IMR-90 (cell line): ENCODE results near the gene PLCG1. TPM values are rescaled to one million over a fixed set of nuclear protein-coding genes. Genes with fewer than 3 reads are reported as not detected.
A peak's percentile ranks its signal among the peaks of the same experiment; 100 is the strongest.

ENCODE experiments used
- ATAC-seq: fragments of 200-7000 bp; cut with Tn5 transposase; 2 replicates; pipeline ENCODE4 v1.9.1; 2020; ENCODE audit warnings: low read depth, mild to moderate bottlenecking, moderate library complexity
- BruUV-seq: library from RNA; stranded (reverse); fragments of 400-500 nt; replicated peaks from 2 replicates; lab custom pipeline; 2021; lab: Mats Ljungman, UMichigan
- CTCF ChIA-PET: fragments of 300-600 bp; formaldehyde crosslinking; extraction: SDS; loops from one replicate; lab custom pipeline; 2021; ENCODE audit warnings: antibody characterized with exemption; lab: Yijun Ruan, JAX
- POLR2A ChIA-PET: fragments of 300-600 bp; sonication (Branson Sonifier 250); formaldehyde crosslinking; loops from one replicate; lab custom pipeline; 2022; ENCODE audit warnings: antibody characterized with exemption; ENCODE audit not compliant: unreplicated experiment; lab: Charles Lee
- DNase-seq: peaks from one replicate; pipeline ENCODE4 v3.0.0; 2013
- H2AFZ ChIP-seq: replicated peaks from 2 replicates; pipeline ENCODE3; 2013; ENCODE audit warnings: low read length, mild to moderate bottlenecking; ENCODE audit not compliant: poor library complexity
- H2AK5ac ChIP-seq: 2 replicates; pipeline ENCODE4 v1.6.1; 2013; ENCODE audit warnings: low read depth, low read length, inconsistent platforms
- H2AK9ac ChIP-seq: replicated peaks from 2 replicates; pipeline ENCODE3; 2013; ENCODE audit warnings: mild to moderate bottlenecking, low read depth, low read length, moderate library complexity; ENCODE audit not compliant: poor library complexity
- H2BK120ac ChIP-seq: 2 replicates; pipeline ENCODE4 v1.6.1; 2013; ENCODE audit warnings: low read depth, low read length, inconsistent platforms
- H2BK15ac ChIP-seq: 3 replicates; pipeline ENCODE4 v1.6.1; 2013; ENCODE audit warnings: low read depth, low read length, inconsistent platforms
- H2BK20ac ChIP-seq: 2 replicates; pipeline ENCODE4 v1.6.1; 2013; ENCODE audit warnings: low read depth, mild to moderate bottlenecking, inconsistent platforms, low read length, moderate library complexity
- H2BK5ac ChIP-seq: 2 replicates; pipeline ENCODE4 v1.6.1; 2013; ENCODE audit warnings: mild to moderate bottlenecking, low read depth, low read length, inconsistent platforms; ENCODE audit not compliant: poor library complexity, severe bottlenecking
- H3K14ac ChIP-seq: replicated peaks from 2 replicates; pipeline ENCODE4 v1.6.1; 2013; ENCODE audit warnings: low read depth, low read length, inconsistent platforms
- H3K18ac ChIP-seq: 2 replicates; pipeline ENCODE4 v1.6.1; 2013; ENCODE audit warnings: low read depth, low read length, control low read depth
- H3K23ac ChIP-seq: 2 replicates; pipeline ENCODE4 v1.6.1; 2013; ENCODE audit warnings: low read depth, low read length, inconsistent platforms
- H3K27ac ChIP-seq: 2 replicates; pipeline ENCODE4 v1.5.1; 2013; ENCODE audit warnings: mild to moderate bottlenecking, control low read depth, low read length; ENCODE audit not compliant: insufficient read depth
- H3K27me3 ChIP-seq: 2 replicates; pipeline ENCODE4 v1.6.1; 2013; ENCODE audit warnings: low read length; ENCODE audit not compliant: control insufficient read depth, insufficient read depth
- H3K36me3 ChIP-seq: 2 replicates; pipeline ENCODE4 v1.6.1; 2013; ENCODE audit warnings: low read length, mixed read lengths; ENCODE audit not compliant: control insufficient read depth, insufficient read depth
- H3K4ac ChIP-seq: 2 replicates; pipeline ENCODE4 v1.6.1; 2013; ENCODE audit warnings: low read depth, low read length, inconsistent platforms
- H3K4me1 ChIP-seq: 2 replicates; pipeline ENCODE4 v1.6.1; 2013; ENCODE audit warnings: low read length, mixed read lengths; ENCODE audit not compliant: control insufficient read depth, insufficient read depth
- H3K4me2 ChIP-seq: 2 replicates; pipeline ENCODE4 v1.6.1; 2013; ENCODE audit warnings: low read depth, mild to moderate bottlenecking, control low read depth, low read length, moderate library complexity
- H3K4me3 ChIP-seq: 2 replicates; pipeline ENCODE4 v1.5.1; 2013; ENCODE audit warnings: low read depth, mild to moderate bottlenecking, control low read depth, low read length, moderate library complexity; ENCODE audit not compliant: insufficient read depth
- H3K56ac ChIP-seq: 2 replicates; pipeline ENCODE4 v1.6.1; 2013; ENCODE audit warnings: low read length, inconsistent platforms; ENCODE audit not compliant: insufficient read depth; ENCODE audit errors: extremely low read depth
- H3K79me1 ChIP-seq, 2 experiments: 2 replicates each; pipeline ENCODE4 v1.6.1; 2013; ENCODE audit warnings: low read length in 2 of 2, inconsistent platforms in 1 of 2, low read depth in 1 of 2
- H3K9ac ChIP-seq: 2 replicates; pipeline ENCODE4 v1.6.1; 2013; ENCODE audit warnings: low read depth, low read length, control low read depth
- H3K9me1 ChIP-seq: 2 replicates; pipeline ENCODE4 v1.6.1; 2013; ENCODE audit warnings: low read length, inconsistent platforms; ENCODE audit not compliant: insufficient read depth
- H3K9me3 ChIP-seq: 2 replicates; pipeline ENCODE4 v1.6.1; 2013; ENCODE audit warnings: low read length; ENCODE audit not compliant: control insufficient read depth, insufficient read depth
- H4K20me1 ChIP-seq: 2 replicates; pipeline ENCODE4 v1.6.1; 2013; ENCODE audit warnings: low read length, inconsistent platforms; ENCODE audit not compliant: insufficient read depth
- H4K5ac ChIP-seq: 2 replicates; pipeline ENCODE4 v1.6.1; 2013; ENCODE audit warnings: mild to moderate bottlenecking, low read depth, low read length, control low read depth
- H4K8ac ChIP-seq, 2 experiments: 2 replicates each; pipeline ENCODE4 v1.6.1; 2013; ENCODE audit warnings: low read depth in 2 of 2, low read length in 2 of 2, control low read depth in 1 of 2, inconsistent platforms in 1 of 2
- H4K91ac ChIP-seq: 2 replicates; pipeline ENCODE4 v1.6.1; 2013; ENCODE audit warnings: low read depth, low read length, inconsistent platforms; ENCODE audit not compliant: insufficient read depth
- BHLHE40 ChIP-seq: fragments of 150-350 bp; IDR thresholded peaks from 2 replicates; pipeline ENCODE4 v1.6.1; 2016; ENCODE audit warnings: mild to moderate bottlenecking, low read depth, low read length
- CEBPB ChIP-seq: IDR thresholded peaks from 2 replicates; pipeline ENCODE4 v1.6.1; 2012; ENCODE audit warnings: low read depth, low read length, improper control_type of control experiment
- CHD1 ChIP-seq: IDR thresholded peaks from 2 replicates; pipeline ENCODE4 v1.6.1; 2012; ENCODE audit warnings: low read depth, low read length, improper control_type of control experiment
- CTCF ChIP-seq: conservative IDR thresholded peaks from 2 replicates; pipeline ENCODE4 v1.5.1; 2012; ENCODE audit warnings: mild to moderate bottlenecking, low read depth, low read length, improper control_type of control experiment
- FOS ChIP-seq: fragments of 150-350 bp; IDR thresholded peaks from 2 replicates; pipeline ENCODE4 v1.6.1; 2016; ENCODE audit warnings: low read depth, low read length
- MAFK ChIP-seq: IDR thresholded peaks from 2 replicates; pipeline ENCODE4 v1.6.1; 2012; ENCODE audit warnings: low read depth, low read length, improper control_type of control experiment
- RAD21 ChIP-seq: IDR thresholded peaks from 2 replicates; pipeline ENCODE4 v1.6.1; 2012; ENCODE audit warnings: low read length, improper control_type of control experiment
- SMC3 ChIP-seq: fragments of 150-350 bp; IDR thresholded peaks from 2 replicates; pipeline ENCODE4 v1.6.1; 2016; ENCODE audit warnings: low read depth, mild to moderate bottlenecking, antibody characterized with exemption, low read length, moderate library complexity
- USF2 ChIP-seq: fragments of 150-350 bp; IDR thresholded peaks from 2 replicates; pipeline ENCODE4 v1.6.1; 2017; ENCODE audit warnings: mild to moderate bottlenecking, antibody characterized with exemption, low read length, low read depth
- WGBS, 2 experiments: methylation state at CpG; one replicate each; pipeline versions ENCODE4 v1.1.5 to v1.1.7; 2013; ENCODE audit warnings: missing lambda C conversion rate in 2 of 2; ENCODE audit not compliant: insufficient read length in 1 of 2; ENCODE audit errors: extremely low coverage in 2 of 2; 5-methylcytosine and 5-hydroxymethylcytosine counted together
- dilution Hi-C: fragments of 300-500 bp; cut with HindIII; formaldehyde crosslinking; loops from one replicate; pipeline ENCODE4 v1.14.3; 2018; ENCODE audit warnings: low sequenced_read_pairs; ENCODE audit not compliant: unreplicated experiment
- in situ Hi-C: fragments of 300-500 bp; cut with MboI; formaldehyde crosslinking; loops from 3 replicates; pipeline ENCODE4 v1.14.3; 2019; ENCODE audit warnings: low sequenced_read_pairs, inconsistent platforms, mixed read lengths
- intact Hi-C: fragments of 100-400 bp; cut with micrococcal nuclease; formaldehyde crosslinking; loops from 2 replicates; pipeline ENCODE4 v1.10.0; 2022
- polyA plus RNA-seq, 3 experiments: library from polyadenylated mRNA; depleted of rRNA; stranded (reverse); fragments of >200 nt; gene quantifications; 2 replicates each; pipeline ENCODE4 v1.2.3, GENCODE V29; 2012; ENCODE audit warnings: low replicate concordance in 1 of 3
- total RNA-seq: library from RNA; depleted of rRNA; stranded (reverse); fragments of >200 nt; gene quantifications from 2 replicates; pipeline ENCODE4 v1.2.3, GENCODE V29; 2012

The PLCG1 gene
- total and polyA plus RNA-seq, 2 of the 4 experiments (the other 2 are of a cell fraction), result 59.1 to 69.1 TPM

GRCh38 chr20:41145317-41145716 is 8.0 kb downstream of the PLCG1 start:
- TF ChIP-seq USF2, result no peak
- TF ChIP-seq MAFK, result no peak
- no peak for TF ChIP-seq FOS
- TF ChIP-seq CTCF, result no peak
- no peak for TF ChIP-seq SMC3
- no peak for TF ChIP-seq BHLHE40
- TF ChIP-seq RAD21, result no peak
- TF ChIP-seq CHD1, result no peak
- no peak for TF ChIP-seq CEBPB
- Histone ChIP-seq H3K23ac (peak overlapping the region; percentile 14; the same call in 1 of the 2 replicates), H2AFZ (no peak overlapping the region), H3K9me1 (peaks cover 62% of the 10 kb centered on the region), H4K91ac (no peak overlapping the region), H2BK15ac (no peak overlapping the region), H3K36me3 (peaks cover 6% of the 10 kb centered on the region; the same call in 1 of the 2 replicates), H3K9me3 (no peaks in the 10 kb centered on the region), H3K4me3 (no peak overlapping the region), H4K5ac (no peak overlapping the region), H3K79me1 (peaks cover 34 to 99% of the 10 kb centered on the region in 2 experiments), H3K27ac (no peak overlapping the region), H2AK5ac (no peak overlapping the region), H3K4me2 (no peak overlapping the region), H3K4ac (no peak overlapping the region), H3K14ac (no peak overlapping the region), H3K56ac (no peak overlapping the region), H2BK20ac (no peak overlapping the region), H3K27me3 (no peaks in the 10 kb centered on the region), H3K18ac (no peak overlapping the region), H2BK5ac (no peak overlapping the region), H2BK120ac (no peak overlapping the region), H2AK9ac (no peak overlapping the region), H3K4me1 (peaks cover 17% of the 10 kb centered on the region), H3K9ac (no peak overlapping the region), H4K8ac (no peak overlapping the region), H4K20me1 (peaks cover 100% of the 10 kb centered on the region)
- BruUV-seq, result no TSS peak
- CTCF ChIA-PET, result no interaction called here
- intact Hi-C loops, result no loop called here
- POLR2A ChIA-PET, result no interaction called here
- DNase-seq, result no peak
- no peak for ATAC-seq
- dilution Hi-C loops, result no loop called here
- WGBS, 2 experiments, result no CpG with 5 or more reads among the region's 2 CpGs
- in situ Hi-C loops, result no loop called here
